Stimulated activated CD4-positive, alpha-beta T cell treated with anti-CD3 and anti-CD28 coated beads, Interleukin-2, amount 100 ng/mL, for 24 hours (primary cell): ENCODE data around the gene B4GALT2.

Source experiments
- DNase-seq, 2 donors: peaks; one replicate each; pipeline ENCODE4 v3.0.0-alpha.2; 2020

The B4GALT2 gene

GRCh38 chr1:44012941-44013609 lies 34.1 kb downstream of the B4GALT2 start:
- no peak for DNase-seq

DNA sequence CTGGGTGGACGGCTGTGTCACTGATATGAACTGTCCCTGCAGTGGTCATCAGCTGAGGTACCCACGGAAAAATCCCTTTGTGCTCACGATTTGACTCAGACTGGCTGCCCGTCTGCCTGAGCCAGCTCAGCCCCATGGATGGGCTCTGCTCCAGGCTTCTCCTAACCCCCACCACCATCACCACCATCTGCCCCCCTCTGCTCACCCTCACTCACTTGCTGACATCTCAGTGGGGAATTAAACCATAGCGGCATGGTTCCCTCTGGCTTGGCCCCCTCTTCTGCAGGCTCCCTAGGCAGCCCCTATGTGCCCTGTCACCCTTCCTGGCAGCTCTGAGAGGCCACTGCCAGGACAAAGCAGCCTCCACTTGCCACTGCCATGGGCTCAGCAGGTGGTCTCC lies 34.9 kb downstream of the B4GALT2 start:
- DNase-seq: no peak

- no peak for DNase-seq
Measured at GRCh38 chr1:44014365-44015104, 35.5 kb downstream of the B4GALT2 start.

GRCh38 chr1:44015206-44015605 lies 36.2 kb downstream of the B4GALT2 start:
- no peak for DNase-seq

GRCh38 chr1:44016041-44016889 lies 37.3 kb downstream of the B4GALT2 start:
- no peak for DNase-seq

DNA sequence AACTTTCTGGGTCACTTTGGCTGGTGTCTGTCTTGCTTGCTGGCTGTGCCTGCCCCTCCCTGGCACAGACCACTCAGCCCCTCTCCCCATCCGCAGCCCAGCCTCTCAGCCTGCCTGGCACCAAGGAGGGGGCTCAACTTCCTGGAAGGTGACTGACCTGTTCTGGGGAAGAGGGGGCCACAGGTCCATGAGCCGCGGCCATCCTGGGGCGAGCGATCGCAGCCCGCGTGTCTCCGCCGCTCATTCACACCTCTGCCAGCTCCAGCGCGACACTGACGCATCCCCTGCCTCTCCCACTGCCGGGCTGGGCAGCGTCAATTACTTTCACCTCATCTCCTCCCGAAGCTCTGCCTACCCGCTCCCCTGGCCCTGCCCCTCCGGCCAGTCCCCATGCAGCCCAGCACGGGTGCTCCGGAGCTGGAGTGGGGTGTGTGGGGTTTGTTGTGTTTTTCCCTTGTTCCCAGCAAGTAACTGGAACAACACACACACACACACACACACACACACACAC lies 37.9 kb downstream of the B4GALT2 start:
- DNase-seq: no peak

- no peak for DNase-seq
Measured at GRCh38 chr1:44019466-44019948, 40.5 kb downstream of the B4GALT2 start.

GRCh38 chr1:44020464-44020863 lies 41.5 kb downstream of the B4GALT2 start:
- DNase-seq: no peak

DNA sequence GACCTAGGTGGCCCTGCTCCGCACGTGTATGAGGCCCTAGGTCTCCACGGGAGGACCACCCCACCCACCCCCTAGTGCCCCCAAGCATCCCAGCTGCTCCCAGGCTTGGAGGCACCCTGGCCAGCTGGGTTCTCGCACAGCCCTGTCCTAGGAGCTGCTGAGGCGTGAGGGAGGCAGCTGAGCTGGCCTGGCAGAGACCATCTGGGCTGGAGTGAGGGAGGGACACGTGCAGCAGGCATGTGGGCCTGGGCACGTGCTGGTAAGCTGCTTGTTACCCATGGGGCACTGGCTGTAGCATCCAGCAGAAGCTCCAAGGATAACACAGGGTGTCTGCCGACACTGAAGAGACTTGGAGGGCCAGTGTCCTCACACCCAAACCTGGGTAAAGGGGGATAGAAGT lies 42.1 kb downstream of the B4GALT2 start:
- no peak for DNase-seq

DNA sequence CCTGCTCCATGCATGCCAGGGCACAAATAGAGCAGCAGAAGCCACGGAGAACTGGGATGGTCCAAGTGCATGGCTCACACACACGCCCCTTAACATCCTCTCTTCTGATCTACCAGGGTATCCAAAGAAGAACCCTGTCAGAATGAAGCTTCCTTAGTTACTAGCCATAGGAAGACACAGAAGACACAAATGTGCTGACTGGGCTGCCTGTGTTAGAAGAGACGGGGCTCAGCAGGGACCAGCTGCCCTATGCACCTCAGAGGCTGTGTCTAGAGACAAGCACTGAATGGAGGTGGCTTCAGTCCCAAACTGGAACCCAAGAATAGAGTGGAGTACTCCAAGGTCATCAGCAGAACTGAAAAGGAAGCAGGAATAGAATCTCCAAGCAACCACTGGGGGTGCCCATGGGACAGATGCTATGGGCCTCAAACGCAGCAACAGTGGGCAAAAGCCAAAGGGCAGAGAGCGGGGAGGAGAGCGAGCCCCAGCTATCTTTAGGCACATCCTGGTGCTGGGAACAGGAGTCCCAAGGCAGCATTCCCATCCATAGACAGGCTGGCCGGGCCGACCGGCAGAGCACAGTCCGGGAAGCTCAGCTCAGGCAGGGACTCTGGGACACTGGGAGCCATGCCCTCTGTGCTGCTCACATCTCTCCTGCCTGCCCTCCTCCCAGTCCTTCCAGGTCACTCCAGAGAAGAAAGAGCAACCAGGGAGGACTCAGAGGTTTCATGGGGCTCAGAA lies 42.7 kb downstream of the B4GALT2 start:
- DNase-seq: no peak

GRCh38 chr1:44024031-44024902 lies 45.3 kb downstream of the B4GALT2 start:
- no peak for DNase-seq

GRCh38 chr1:44024903-44025525 lies 46.0 kb downstream of the B4GALT2 start:
- DNase-seq: no peak

DNA sequence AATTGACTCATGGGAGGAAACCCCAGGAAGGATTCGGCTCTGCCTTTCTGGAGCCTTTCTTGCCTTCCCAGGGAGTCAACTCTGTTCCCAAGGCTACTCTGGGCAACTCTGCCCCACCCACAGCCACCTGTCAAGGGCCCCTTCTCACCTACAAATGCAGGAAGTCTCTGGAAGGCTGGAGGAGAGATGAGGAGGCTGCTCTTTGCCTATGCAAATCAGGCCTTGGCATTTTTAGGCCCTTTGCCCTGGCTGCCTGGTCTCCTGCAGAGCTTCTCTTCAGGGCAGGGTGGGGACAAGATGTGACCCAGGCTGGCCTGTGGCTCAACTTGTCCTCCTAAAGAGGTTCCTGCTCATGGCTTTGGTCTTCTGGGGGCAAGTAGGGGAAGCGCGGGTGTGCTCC lies 46.8 kb downstream of the B4GALT2 start:
- DNase-seq: no peak

DNA sequence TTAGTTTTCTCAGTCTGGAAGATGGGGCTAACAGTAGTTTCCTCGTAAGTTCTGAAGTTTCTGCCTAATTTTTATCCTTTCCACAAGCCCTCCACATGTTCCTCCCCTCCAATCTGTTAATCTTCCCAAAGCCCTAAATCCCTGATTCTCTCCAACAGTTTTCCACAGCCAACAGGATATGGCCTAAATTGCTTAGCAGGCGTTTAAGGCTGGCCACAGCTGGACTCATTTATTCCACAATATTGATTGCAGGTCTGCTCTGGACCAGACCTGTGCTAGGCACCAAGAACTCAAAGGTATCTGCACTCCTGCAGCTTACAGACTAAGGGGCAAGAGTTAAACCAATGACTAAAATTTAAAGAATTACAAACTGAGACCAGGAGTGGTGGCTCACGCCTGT lies 48.3 kb downstream of the B4GALT2 start:
- DNase-seq: no peak

DNA sequence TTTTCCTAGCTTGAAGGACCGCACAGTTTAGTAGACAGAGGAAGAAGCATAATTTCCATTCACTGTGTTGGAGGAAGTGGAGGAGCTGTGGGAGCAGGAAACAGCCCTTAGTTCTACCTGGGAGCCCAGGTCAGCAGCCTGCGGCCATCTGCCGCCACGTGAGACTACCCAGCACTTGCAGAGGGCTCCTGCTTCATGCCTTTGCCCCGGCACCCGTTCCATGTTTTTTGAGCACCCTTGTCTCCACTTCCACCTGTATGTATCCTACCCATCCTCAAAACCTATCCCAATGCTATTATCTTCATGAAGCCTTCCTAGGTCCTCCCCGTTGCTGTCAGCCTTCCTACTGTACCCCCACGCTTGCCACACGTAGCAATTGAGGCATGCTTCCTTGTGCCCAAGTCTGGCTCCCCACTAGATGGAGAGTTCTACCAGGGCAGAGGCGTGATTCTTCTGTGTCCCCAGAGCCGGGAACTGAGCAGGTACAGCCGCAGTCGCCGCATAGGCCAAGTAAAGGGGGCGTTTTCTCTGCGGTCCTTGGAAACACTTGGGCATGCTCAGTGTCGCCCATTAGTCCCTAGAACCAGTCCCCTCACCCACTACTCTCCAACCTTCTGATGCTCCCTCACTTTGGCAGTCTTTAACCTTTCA lies 50.4 kb downstream of the B4GALT2 start:
- DNase-seq: no peak

GRCh38 chr1:44029911-44030604 lies 51.0 kb downstream of the B4GALT2 start:
- DNase-seq: peak; percentile 90 to 91

GRCh38 chr1:44030605-44031251 lies 51.7 kb downstream of the B4GALT2 start:
- DNase-seq: peak; percentile 50 to 59

- DNase-seq: peak; percentile 65 to 66
Measured at GRCh38 chr1:44031252-44032169, 52.5 kb downstream of the B4GALT2 start, which contains the start of gene SLC6A9. Gene SLC6A9, minus strand, starts transcription at chr1:44031462. Its CDS starts 7,185 bp downstream, at chr1:44024277.
